Left lobe of liver (tissue), 2 donors: ENCODE data around the gene NUAK1. TPM values are rescaled to one million over a fixed set of nuclear protein-coding genes. Genes with fewer than 3 reads are reported as not detected.

Source experiments
- ATAC-seq: fragments of 200-7000 bp; cut with Tn5 transposase; one replicate; pipeline ENCODE4 v1.9.1; 2020; ENCODE audit warnings: mild to moderate bottlenecking, moderate library complexity
- DNase-seq: peaks from one replicate; pipeline ENCODE4 v3.0.0-alpha.2; 2020; ENCODE audit warnings: low spot score
- total RNA-seq: library from RNA; stranded (reverse); gene quantifications from one replicate; pipeline ENCODE4 v1.2.1, GENCODE V29; 2021
- donor health status: DM: no; HTN: no; CAD: no; lungs with moderate emphysema.
- donor health status: DM: no; HTN: yes; CAD: no.

The NUAK1 gene
- 3.4 TPM for total RNA-seq

- DNase-seq (peak; percentile 80), ATAC-seq (peak; percentile 76)
Measured at GRCh38 chr12:106138633-106139421, at the start of gene NUAK1. Gene NUAK1 (minus strand): TSS chr12:106138954. CDS start chr12:106138653, 301 bp downstream.

DNA sequence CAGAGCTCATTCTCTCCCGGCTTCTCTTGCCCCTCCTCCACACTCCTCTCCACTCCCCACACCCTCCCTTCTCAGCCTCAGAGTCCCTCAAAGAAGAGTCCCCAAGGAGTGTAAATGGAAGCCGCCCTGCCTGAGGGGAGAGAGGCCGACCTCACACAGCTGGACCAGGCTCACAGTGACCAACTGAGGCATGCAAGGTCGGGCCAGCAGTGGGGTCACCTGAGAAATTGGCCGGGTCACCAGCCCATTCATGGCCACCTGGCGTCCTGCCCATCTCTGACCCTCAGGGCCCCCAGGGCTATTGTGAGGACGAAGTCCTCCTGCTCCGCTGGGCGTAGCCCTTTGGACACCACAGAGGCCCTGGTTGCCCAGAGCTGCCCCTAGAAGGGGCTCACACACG lies 49.5 kb upstream of the NUAK1 start:
- DNase-seq = no peak
- no peak for ATAC-seq

- ATAC-seq (no peak), DNase-seq (no peak)
Measured at GRCh38 chr12:106187842-106188241, 49.1 kb upstream of the NUAK1 start.

DNA sequence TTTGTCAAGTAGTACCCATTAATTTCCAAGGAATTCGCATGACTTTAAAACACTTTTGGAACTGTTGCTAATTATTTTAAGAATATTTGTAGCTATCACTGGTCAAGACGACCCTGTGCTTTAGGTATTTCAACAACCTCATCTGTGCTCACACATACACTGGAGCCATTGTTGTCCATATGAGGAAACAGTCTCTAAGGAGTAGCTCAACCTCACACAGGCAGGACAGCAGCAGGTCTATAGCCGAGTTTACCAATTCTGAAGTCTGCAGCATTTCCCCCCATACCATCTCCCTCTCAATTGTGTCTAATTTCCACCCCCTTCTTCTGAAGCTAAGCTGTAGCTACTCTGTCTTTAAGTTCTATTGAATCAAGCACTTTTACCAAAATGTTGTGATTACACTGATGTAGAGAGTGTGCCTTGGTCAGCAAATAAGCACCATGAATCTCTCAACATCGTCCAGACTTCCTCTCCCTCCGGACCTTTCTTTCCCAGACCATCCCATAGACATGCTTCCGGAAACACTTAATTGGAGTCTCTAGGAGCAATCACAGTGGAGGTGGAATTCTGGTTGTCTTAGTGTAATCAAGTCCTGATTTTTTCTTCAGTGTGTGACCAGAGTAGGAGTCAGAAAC lies 48.5 kb upstream of the NUAK1 start:
- no peak for ATAC-seq
- no peak for DNase-seq

DNA sequence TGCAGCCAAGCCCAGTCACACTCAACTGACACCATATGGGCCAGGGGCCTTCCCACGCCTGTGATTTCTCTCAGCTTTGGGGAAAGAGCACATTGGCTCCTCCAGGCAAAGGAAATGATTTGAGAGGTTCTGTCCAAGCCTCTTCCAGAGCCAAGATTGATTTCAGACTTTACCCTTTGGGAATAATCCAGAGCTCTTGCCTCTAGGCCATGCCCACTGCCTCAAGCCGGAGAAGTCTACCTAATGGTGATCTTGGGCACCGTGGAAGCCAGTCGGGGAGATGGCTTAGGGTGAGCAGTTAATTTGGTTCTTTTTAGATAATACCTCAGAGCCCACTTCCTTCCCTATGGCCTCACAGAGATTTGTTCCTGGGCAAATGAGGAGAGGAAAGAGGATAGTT lies 45.0 kb upstream of the NUAK1 start:
- DNase-seq = no peak
- peak; percentile 77 for ATAC-seq

DNA sequence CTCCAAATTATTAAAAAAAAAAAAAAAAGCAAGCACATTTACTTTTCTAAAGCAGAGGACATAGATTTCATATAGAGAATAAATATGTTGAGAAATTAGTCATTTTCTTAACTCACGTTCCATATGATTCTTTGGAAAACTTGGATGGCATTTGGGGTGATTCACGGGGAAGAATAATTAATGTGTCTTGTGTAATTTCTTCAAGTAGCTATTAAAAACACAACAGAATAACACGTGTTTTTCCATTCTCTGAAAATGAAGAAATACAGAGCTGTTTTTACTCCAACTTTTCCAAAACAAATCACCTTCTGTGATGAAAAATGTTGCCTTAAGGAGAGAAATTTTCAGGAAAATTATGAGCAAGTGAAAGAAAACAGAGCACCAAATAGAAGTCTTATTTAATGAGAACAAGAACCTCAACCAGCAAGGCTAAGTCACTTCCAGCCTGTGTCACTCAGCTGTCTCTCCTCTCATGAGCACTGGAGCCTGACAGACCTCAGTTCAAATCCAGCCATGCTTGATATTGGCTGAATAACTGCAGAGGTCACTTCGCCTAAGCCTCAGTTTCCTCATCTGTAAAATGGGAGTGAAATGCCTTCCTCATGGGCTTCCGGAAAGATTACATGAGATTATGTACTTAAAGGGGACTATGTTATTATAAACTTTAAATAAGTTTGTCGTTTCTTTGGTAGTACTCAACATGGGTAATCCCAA lies 42.8 kb upstream of the NUAK1 start:
- ATAC-seq (no peak), DNase-seq (no peak)

- DNase-seq (no peak), ATAC-seq (no peak)
Measured at GRCh38 chr12:106179086-106179485, 40.3 kb upstream of the NUAK1 start.

- ATAC-seq = no peak
- no peak for DNase-seq
Measured at GRCh38 chr12:106178562-106178961, 39.8 kb upstream of the NUAK1 start.

DNA sequence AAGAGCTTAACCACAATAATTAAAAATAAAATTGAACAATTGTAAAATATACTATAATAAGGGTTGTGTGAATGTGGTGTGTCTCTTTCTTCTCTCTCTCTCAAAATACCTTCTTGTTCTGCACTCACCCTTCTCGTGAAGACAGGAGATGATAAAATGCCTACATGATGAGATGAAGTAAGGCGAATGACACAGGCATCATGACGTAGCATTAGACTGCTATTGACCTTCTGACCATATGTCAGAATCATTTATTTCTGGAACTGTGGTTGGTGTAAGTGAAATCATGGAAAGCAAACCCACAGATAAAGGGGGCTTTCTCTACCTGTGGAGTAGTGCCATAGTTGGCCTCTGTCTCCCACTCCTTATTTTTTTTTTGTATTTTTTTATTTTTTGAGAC lies 37.8 kb upstream of the NUAK1 start:
- DNase-seq (no peak), ATAC-seq (no peak)

- ATAC-seq (no peak), DNase-seq (no peak)
Measured at GRCh38 chr12:106174876-106175275, 36.1 kb upstream of the NUAK1 start.

DNA sequence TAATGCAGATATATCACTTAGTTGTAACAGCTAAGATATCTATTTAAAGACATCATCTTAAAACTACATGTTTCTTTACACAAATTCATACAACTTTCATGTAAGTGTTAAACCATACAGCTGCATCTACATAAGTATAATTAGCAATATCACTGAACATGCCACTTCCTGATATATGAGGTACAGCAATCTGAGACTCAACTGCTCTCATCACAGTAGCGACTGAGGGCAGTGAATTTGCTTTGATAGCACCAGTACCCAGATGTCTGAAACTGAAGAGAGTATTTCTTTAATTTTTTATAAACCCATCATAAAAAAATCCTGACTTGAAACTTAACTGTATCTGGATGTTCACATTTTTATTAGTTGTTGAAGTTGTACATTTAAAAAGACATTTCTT lies 34.7 kb upstream of the NUAK1 start:
- DNase-seq = no peak
- ATAC-seq = no peak

- no peak for ATAC-seq
- no peak for DNase-seq
Measured at GRCh38 chr12:106171117-106171750, 32.5 kb upstream of the NUAK1 start.

DNA sequence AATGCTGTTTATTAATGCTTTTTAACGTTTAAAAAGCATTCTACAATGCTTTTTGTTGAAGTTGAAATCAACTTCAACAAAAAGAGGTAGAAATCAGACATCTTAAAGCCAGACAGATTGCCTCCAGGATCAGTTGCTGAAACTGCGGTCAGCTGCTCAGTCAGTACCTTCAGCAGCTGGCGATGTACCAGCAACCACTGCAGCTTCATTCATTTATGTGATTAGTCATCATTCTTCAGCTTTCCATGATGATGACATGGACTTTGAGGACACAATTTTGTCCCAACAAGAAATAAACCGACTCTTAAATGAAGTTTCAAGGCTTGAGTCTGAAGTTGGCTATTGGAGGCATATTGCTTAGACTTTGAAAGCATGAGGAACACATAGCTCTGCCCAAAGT lies 31.5 kb upstream of the NUAK1 start:
- no peak for ATAC-seq
- no peak for DNase-seq

DNA sequence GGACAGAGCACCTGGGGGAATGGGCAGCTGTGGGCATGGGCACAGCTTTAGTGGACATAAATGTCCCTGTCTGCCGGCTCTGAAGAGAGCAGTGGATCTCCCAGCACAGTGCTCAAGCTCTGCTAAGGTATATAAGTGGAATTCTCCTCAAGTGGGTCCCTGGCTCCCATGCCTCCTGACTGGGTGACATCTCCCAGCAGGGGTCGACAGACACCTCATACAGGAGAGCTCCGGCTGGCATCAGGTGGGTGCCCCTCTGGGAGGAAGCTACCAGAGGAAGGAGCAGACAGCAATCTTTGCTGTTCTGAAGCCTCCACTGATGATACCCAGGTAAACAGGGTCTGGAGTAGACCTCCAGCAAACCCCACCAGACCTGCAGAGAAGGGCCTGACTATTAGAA lies 25.0 kb upstream of the NUAK1 start:
- ATAC-seq = no peak
- no peak for DNase-seq

GRCh38 chr12:106161491-106161890 lies 22.7 kb upstream of the NUAK1 start:
- no peak for DNase-seq
- no peak for ATAC-seq

DNA sequence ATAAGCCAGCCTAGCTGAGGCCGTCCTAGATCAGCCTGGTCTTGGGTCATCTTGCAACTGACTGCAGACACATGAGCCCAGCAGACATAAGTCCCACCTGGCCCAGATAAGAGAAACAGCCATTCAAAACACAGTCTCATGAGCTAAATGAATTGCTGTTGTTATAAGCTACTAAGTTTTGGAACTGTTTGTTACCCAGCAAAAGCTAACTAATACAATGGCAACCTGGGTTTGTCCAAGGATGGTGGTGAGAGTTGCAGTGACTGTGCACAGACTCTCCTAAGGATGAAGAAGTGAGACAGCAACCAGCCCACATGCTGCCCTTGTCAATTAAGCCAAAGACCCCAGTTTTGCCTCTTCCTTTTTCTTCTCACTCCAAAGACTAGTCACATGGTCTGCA lies 22.2 kb upstream of the NUAK1 start:
- ATAC-seq = no peak
- no peak for DNase-seq

DNA sequence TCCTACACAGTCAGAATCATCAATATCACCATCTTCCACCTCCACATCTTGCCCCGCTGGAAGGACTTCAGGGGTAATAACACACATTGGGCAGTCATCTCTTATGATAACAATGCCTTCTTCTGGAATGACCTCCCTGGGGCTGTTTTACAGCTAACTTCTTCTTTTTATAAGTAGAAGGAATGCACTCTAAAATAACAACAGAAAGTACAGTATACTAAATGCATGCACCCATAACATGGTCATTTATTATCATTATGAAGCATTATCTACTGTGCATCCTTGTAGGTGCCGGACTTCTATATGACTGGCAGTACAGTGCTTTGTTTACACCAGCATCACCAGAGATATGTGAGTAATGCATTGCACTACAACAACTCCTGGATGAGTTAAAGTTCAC lies 19.0 kb upstream of the NUAK1 start:
- no peak for ATAC-seq

GRCh38 chr12:106154751-106155273 lies 16.1 kb upstream of the NUAK1 start:
- DNase-seq (no peak), ATAC-seq (no peak)

More for the DNA sequence above, 19.0 kb upstream of the NUAK1 start:
- no peak for DNase-seq

DNA sequence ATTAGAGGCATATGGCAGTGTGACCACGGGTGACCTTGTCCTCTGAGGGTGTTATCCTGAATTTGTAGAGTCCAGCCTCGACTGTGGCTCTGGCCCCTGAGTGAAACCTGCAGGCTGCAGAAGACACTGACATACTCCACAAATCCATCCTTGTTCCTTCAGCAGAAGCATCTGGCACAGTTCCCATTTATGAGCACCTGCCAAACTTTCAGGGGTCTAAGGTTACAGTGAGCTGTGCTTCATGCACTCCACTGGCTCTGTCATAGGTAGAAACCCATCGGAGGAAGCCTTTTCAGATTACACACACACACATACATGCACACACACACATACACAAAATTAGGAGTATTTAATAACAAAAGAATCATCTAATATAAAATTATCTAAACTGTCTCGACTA lies 13.6 kb upstream of the NUAK1 start:
- no peak for DNase-seq
- ATAC-seq = no peak

DNA sequence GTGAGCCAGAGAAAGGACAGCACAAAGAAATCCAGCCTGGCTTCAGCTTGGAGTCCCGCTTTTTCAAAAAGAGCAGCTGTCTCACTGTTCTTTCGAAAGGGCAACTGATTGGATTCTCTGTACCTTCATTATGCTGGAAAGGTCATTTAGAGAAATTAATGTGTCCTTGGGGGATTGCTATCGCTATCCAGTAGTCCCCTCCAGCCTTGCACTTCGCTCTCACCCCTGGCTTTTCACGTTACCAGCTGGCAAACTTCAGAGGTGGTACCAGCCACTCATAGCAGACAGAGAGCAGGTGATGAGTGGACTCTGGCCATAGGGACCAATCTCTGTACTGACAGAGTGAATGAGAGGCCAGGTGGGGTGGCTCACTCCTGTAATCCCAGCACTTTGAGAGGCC lies 11.8 kb upstream of the NUAK1 start:
- ATAC-seq (no peak), DNase-seq (no peak)

GRCh38 chr12:106149096-106149784 lies 10.5 kb upstream of the NUAK1 start:
- ATAC-seq (peak; percentile 44), DNase-seq (no peak)
